H1 (cell line): ENCODE measurements around the gene ADCK2.

ENCODE experiments used
- BRCA1 ChIP-seq: IDR thresholded peaks from 2 replicates; pipeline ENCODE4 v1.6.1; 2012; ENCODE audit warnings: low read depth, low read length, improper control_type of control experiment
- CEBPB ChIP-seq: IDR thresholded peaks from 2 replicates; pipeline ENCODE4 v1.6.1; 2012; ENCODE audit warnings: low read depth, low read length
- CHD1 ChIP-seq: IDR thresholded peaks from 2 replicates; pipeline ENCODE4 v1.6.1; 2012; ENCODE audit warnings: low read depth, low read length, improper control_type of control experiment
- CREB1 ChIP-seq: IDR thresholded peaks from 2 replicates; pipeline ENCODE4 v1.6.1; 2012; ENCODE audit warnings: inconsistent platforms
- FOSL1 ChIP-seq: IDR thresholded peaks from 2 replicates; pipeline ENCODE4 v1.6.1; 2011; ENCODE audit warnings: mild to moderate bottlenecking, low read depth, low read length, moderate library complexity; ENCODE audit not compliant: insufficient read depth
- GABPA ChIP-seq: IDR thresholded peaks from 2 replicates; pipeline ENCODE4 v1.6.1; 2011; ENCODE audit warnings: mild to moderate bottlenecking, low read length, moderate library complexity, borderline replicate concordance; ENCODE audit not compliant: insufficient read depth
- GTF2F1 ChIP-seq: IDR thresholded peaks from 2 replicates; pipeline ENCODE4 v1.6.1; 2012; ENCODE audit warnings: low read depth, low read length, improper control_type of control experiment, borderline replicate concordance
- JUND ChIP-seq: IDR thresholded peaks from 2 replicates; pipeline ENCODE4 v1.6.1; 2011; ENCODE audit warnings: mild to moderate bottlenecking, improper control_type of control experiment, low read length
- POLR2A ChIP-seq, 2 experiments: IDR thresholded peaks; 1 replicate in 1 of 2; 2 replicates in 1 of 2; pipeline ENCODE4 v1.6.1; 2011; ENCODE audit warnings: low read depth in 2 of 2, low read length in 2 of 2, mild to moderate bottlenecking in 2 of 2; ENCODE audit errors: control extremely low read depth in 1 of 2
- POLR2AphosphoS5 ChIP-seq: IDR thresholded peaks from 2 replicates; pipeline ENCODE4 v1.6.1; 2011; ENCODE audit warnings: low read depth, low read length
- RAD21 ChIP-seq, 2 experiments: IDR thresholded peaks in 1 of 2; conservative IDR thresholded peaks in 1 of 2; 2 replicates each; pipeline ENCODE4 v1.6.1; 2011; ENCODE audit warnings: low read depth in 2 of 2, low read length in 2 of 2, improper control_type of control experiment in 1 of 2, inconsistent platforms in 1 of 2, mild to moderate bottlenecking in 1 of 2, moderate library complexity in 1 of 2
- RFX5 ChIP-seq: IDR thresholded peaks from 2 replicates; pipeline ENCODE4 v1.6.1; 2011; ENCODE audit warnings: low read depth, low read length, improper control_type of control experiment, borderline replicate concordance
- SIX5 ChIP-seq: IDR thresholded peaks from 2 replicates; pipeline ENCODE4 v1.6.1; 2011; ENCODE audit warnings: mild to moderate bottlenecking, low read depth, low read length
- TF ChIP-seq, protein P1 (sequence below), 3 experiments: IDR thresholded peaks; 1 replicate in 2 of 3; 2 replicates in 1 of 3; pipeline versions ENCODE4 v1.5.1 to v1.6.1; 2011; ENCODE audit warnings: low read length in 3 of 3, mild to moderate bottlenecking in 3 of 3, inconsistent platforms in 2 of 3, low read depth in 1 of 3, moderate library complexity in 1 of 3; ENCODE audit not compliant: insufficient read depth in 1 of 3; ENCODE audit errors: control extremely low read depth in 1 of 3

DNA sequence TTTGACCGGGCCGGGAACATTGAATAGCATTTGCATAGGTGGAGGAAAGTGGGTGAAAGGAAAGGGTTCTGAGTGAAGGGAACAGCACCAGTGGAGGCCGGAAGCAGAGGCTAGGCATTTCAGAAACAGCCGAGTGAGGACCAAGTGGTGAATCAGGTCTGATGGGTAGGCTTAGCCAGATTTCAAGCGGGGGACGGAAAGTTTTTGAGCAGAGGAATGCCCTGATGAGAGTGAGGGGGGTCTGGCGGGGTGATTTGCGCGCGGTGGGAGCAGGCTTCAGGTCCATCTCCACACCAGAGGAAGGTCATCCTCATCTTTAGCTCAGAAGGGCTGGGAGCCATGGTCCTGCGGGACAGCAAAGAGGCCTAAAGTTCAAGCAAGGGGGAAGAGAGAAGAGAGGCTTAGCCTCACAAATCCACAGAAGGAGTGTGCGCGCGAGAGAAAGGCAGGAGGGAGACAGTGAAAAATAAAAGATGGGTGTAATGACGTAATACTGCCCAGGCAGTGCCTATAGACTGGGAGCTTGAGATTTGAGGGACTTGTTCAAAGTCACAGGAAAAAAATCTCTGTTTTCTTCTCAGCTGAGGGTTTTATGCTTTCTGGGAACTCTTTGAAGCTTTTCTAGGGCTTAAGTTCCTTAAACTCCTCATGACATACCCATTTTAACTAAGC, 31.1 kb upstream of the ADCK2 start:
- TF ChIP-seq, protein P1, sequence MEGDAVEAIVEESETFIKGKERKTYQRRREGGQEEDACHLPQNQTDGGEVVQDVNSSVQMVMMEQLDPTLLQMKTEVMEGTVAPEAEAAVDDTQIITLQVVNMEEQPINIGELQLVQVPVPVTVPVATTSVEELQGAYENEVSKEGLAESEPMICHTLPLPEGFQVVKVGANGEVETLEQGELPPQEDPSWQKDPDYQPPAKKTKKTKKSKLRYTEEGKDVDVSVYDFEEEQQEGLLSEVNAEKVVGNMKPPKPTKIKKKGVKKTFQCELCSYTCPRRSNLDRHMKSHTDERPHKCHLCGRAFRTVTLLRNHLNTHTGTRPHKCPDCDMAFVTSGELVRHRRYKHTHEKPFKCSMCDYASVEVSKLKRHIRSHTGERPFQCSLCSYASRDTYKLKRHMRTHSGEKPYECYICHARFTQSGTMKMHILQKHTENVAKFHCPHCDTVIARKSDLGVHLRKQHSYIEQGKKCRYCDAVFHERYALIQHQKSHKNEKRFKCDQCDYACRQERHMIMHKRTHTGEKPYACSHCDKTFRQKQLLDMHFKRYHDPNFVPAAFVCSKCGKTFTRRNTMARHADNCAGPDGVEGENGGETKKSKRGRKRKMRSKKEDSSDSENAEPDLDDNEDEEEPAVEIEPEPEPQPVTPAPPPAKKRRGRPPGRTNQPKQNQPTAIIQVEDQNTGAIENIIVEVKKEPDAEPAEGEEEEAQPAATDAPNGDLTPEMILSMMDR (IDR thresholded peaks at IDR 0.05; ENCODE audit: control extremely low read depth in 1 of 3, insufficient read depth in 1 of 3, low read depth in 1 of 3, low read length in 3 of 3), result no peak
- no peak for TF ChIP-seq GTF2F1
- TF ChIP-seq CHD1, result no peak
- TF ChIP-seq BRCA1, result no peak
- no peak for TF ChIP-seq POLR2AphosphoS5
- TF ChIP-seq CREB1, result no peak
- no peak for TF ChIP-seq RFX5
- TF ChIP-seq JUND, result no peak
- no peak for TF ChIP-seq FOSL1
- TF ChIP-seq CEBPB, result no peak
- no peak for TF ChIP-seq SIX5
- no peak for TF ChIP-seq GABPA
- TF ChIP-seq POLR2A (IDR thresholded peaks at IDR 0.05; ENCODE audit: control extremely low read depth in 1 of 2, low read depth in 2 of 2, low read length in 2 of 2), result no peak
- TF ChIP-seq RAD21 (IDR thresholded peaks at IDR 0.05 in 1 of 2, conservative IDR thresholded peaks at IDR 0.05 in 1 of 2; ENCODE audit: low read depth in 2 of 2, low read length in 2 of 2), result no peak
